B cell (primary cell): ENCODE measurements around the gene SLC6A18. TPM values are rescaled to one million over a fixed set of nuclear protein-coding genes. Genes with fewer than 3 reads are reported as not detected.

Source experiments
- ATAC-seq: fragments of 200-7000 bp; cut with Tn5 transposase; one replicate; pipeline ENCODE4 v1.10.0; 2021; ENCODE audit warnings: low read depth, mild to moderate bottlenecking, moderate number of reproducible peaks, moderate library complexity
- CTCF ChIA-PET: fragments of 350-600 bp; sonication (Branson Sonifier 250); formaldehyde crosslinking; loops from one replicate; lab custom pipeline; 2021; ENCODE audit warnings: antibody characterized with exemption, inconsistent platforms; lab: Charles Lee
- POLR2A ChIA-PET: fragments of 350-600 bp; sonication (Branson Sonifier 250); formaldehyde crosslinking; loops from one replicate; lab custom pipeline; 2021; ENCODE audit warnings: antibody characterized with exemption; lab: Charles Lee
- DNase-seq: peaks from one replicate; pipeline ENCODE4 v3.0.0; 2013
- H2AFZ ChIP-seq: 2 replicates; pipeline ENCODE4 v1.6.1; 2012; ENCODE audit warnings: mild to moderate bottlenecking, low read depth, low read length; ENCODE audit not compliant: insufficient read depth, poor library complexity, severe bottlenecking
- H3K27ac ChIP-seq, 2 donors: 1 replicate in 1 of 2; 2 replicates in 1 of 2; pipeline ENCODE4 v1.5.1; 2012 to 2013; ENCODE audit warnings: low read length in 2 of 2, mild to moderate bottlenecking in 2 of 2, moderate library complexity in 1 of 2
- H3K27me3 ChIP-seq, 4 experiments: fragments of 200-600 bp in 1 of 4; sonication (generic) in 1 of 4; replicated peaks in 1 of 4; 1 replicate in 2 of 4; 2 replicates in 2 of 4; pipeline versions ENCODE4 v1.6.1 to v1.7.0; 2013 to 2016; ENCODE audit warnings: low read length in 3 of 4, mild to moderate bottlenecking in 2 of 4, mixed read lengths in 1 of 4, moderate library complexity in 1 of 4; ENCODE audit not compliant: insufficient read depth in 4 of 4, control insufficient read depth in 3 of 4; ENCODE audit errors: control extremely low read depth in 1 of 4
- H3K36me3 ChIP-seq, 2 experiments: replicated peaks in 1 of 2; 1 replicate in 1 of 2; 2 replicates in 1 of 2; pipeline versions ENCODE4 v1.6.1 to v1.7.1; 2013; ENCODE audit warnings: low read length in 1 of 2; ENCODE audit not compliant: insufficient read depth in 2 of 2, control insufficient read depth in 1 of 2; ENCODE audit errors: control extremely low read depth in 1 of 2, extremely low read depth in 1 of 2
- H3K4me1 ChIP-seq, 2 donors: fragments of 200-600 bp in 1 of 2; sonication (generic) in 1 of 2; 1 replicate in 1 of 2; 2 replicates in 1 of 2; pipeline versions ENCODE4 v1.5.1 to v1.6.1; 2013 to 2017; ENCODE audit warnings: low read length in 2 of 2; ENCODE audit not compliant: control insufficient read depth in 2 of 2, insufficient read depth in 2 of 2
- H3K4me2 ChIP-seq: replicated peaks from 2 replicates; pipeline ENCODE3; 2012; ENCODE audit warnings: mild to moderate bottlenecking, low read depth, low read length; ENCODE audit not compliant: poor library complexity, severe bottlenecking
- H3K4me3 ChIP-seq, 5 experiments: fragments of 200-600 bp in 1 of 5; sonication (generic) in 1 of 5; 1 replicate in 3 of 5; 2 replicates in 2 of 5; pipeline versions ENCODE4 v1.5.1 to v1.7.0; 2011 to 2016; ENCODE audit warnings: low read length in 4 of 5, mild to moderate bottlenecking in 4 of 5, low read depth in 2 of 5, control low read depth in 1 of 5, moderate library complexity in 1 of 5; ENCODE audit not compliant: insufficient read depth in 1 of 5; ENCODE audit errors: control extremely low read depth in 1 of 5, extremely low read depth in 1 of 5
- H3K79me2 ChIP-seq: fragments of 200-600 bp; sonication (generic); one replicate; pipeline ENCODE4 v1.6.0; 2016; ENCODE audit warnings: low read length; ENCODE audit not compliant: control insufficient read depth, insufficient read depth
- H3K9ac ChIP-seq: fragments of 200-600 bp; sonication (generic); 2 replicates; pipeline ENCODE4 v1.6.1; 2017; ENCODE audit warnings: mild to moderate bottlenecking, low read length, moderate library complexity
- H3K9me3 ChIP-seq, 3 donors: one replicate each; pipeline versions ENCODE4 v1.6.1 to v1.7.1; 2013; ENCODE audit warnings: low read length in 2 of 3; ENCODE audit not compliant: control insufficient read depth in 2 of 3, insufficient read depth in 1 of 3; ENCODE audit errors: control extremely low read depth in 1 of 3
- H4K20me1 ChIP-seq: 2 replicates; pipeline ENCODE4 v1.6.0; 2012; ENCODE audit warnings: mild to moderate bottlenecking, low read length; ENCODE audit not compliant: insufficient read depth, control insufficient read depth, poor library complexity, severe bottlenecking
- H3K27ac Mint-ChIP-seq: one replicate; pipeline ENCODE4 v1.8.0; 2021; ENCODE audit warnings: mixed read lengths
- H3K27me3 Mint-ChIP-seq: one replicate; pipeline ENCODE4 v1.8.0; 2021; ENCODE audit warnings: mixed read lengths
- H3K4me1 Mint-ChIP-seq: one replicate; pipeline ENCODE4 v1.8.0; 2021; ENCODE audit warnings: mixed read lengths
- H3K4me3 Mint-ChIP-seq: one replicate; pipeline ENCODE4 v1.8.0; 2021; ENCODE audit warnings: mixed read lengths
- H3K9me3 Mint-ChIP-seq: one replicate; pipeline ENCODE4 v1.8.0; 2022; ENCODE audit warnings: mixed read lengths; ENCODE audit not compliant: insufficient read depth
- CTCF ChIP-seq: fragments of 200-600 bp; IDR thresholded peaks from one replicate; pipeline ENCODE4 v1.8.0; 2022; ENCODE audit warnings: antibody characterized with exemption, mild to moderate bottlenecking
- EZH2 ChIP-seq: IDR thresholded peaks from 2 replicates; pipeline ENCODE4 v1.6.1; 2012; ENCODE audit warnings: borderline replicate concordance, low read depth, mild to moderate bottlenecking, moderate library complexity, low read length; ENCODE audit not compliant: insufficient read depth, poor library complexity, severe bottlenecking
- WGBS: methylation state at CpG from one replicate; pipeline ENCODE4 v1.1.5; 2013; ENCODE audit warnings: missing lambda C conversion rate; ENCODE audit not compliant: insufficient coverage; 5-methylcytosine and 5-hydroxymethylcytosine counted together
- intact Hi-C: fragments of 100-400 bp; cut with micrococcal nuclease; formaldehyde crosslinking; loops from one replicate; pipeline ENCODE4 v1.10.0; 2022
- polyA plus RNA-seq: library from polyadenylated mRNA; depleted of rRNA; stranded (reverse); fragments of >200 nt; gene quantifications from 2 replicates; pipeline ENCODE4 v1.2.3, GENCODE V29; 2012
- total RNA-seq, 2 donors: library from RNA; stranded (reverse); fragments of 120-200 nt in 1 of 2; gene quantifications; 1 replicate in 1 of 2; 2 replicates in 1 of 2; pipeline versions ENCODE4 v1.2.3 to v1.2.4, GENCODE V29; 2013 to 2022

SLC6A18 gene
- total and polyA plus RNA-seq, 2 donors (not counting 1 experiment from before 2014, with no cell fraction given): not detected

GRCh38 chr5:1186351-1187233 lies 38.6 kb upstream of the SLC6A18 start:
- ChIA-PET CTCF (no interaction called here), POLR2A (no interaction called here)
- Histone ChIP-seq H2AFZ (no peak overlapping the region), H3K4me1 (no peaks in the 10 kb centered on the region), H3K4me3 (no peak overlapping the region), H3K36me3 (no peaks in the 10 kb centered on the region), H3K27ac (no peak overlapping the region), H3K9ac (no peak overlapping the region), H3K27me3 (no peaks in the 10 kb centered on the region), H3K9me3 (no peaks in the 10 kb centered on the region), H3K4me2 (no peak overlapping the region), H3K79me2 (no peaks in the 10 kb centered on the region), H4K20me1 (no peaks in the 10 kb centered on the region)
- H3K4me1 Mint-ChIP-seq: peaks cover 5% of the 10 kb centered on the region
- ATAC-seq (no peak), DNase-seq (no peak)
- 77% methylated on average over 15 of the region's 18 CpGs for WGBS
- H3K27ac Mint-ChIP-seq: no peak overlapping the region
- H3K9me3 Mint-ChIP-seq: no peaks in the 10 kb centered on the region
- peaks cover 18% of the 10 kb centered on the region for H3K27me3 Mint-ChIP-seq
- no peak overlapping the region for H3K4me3 Mint-ChIP-seq
- intact Hi-C loops: no loop called here
- TF ChIP-seq CTCF (no peak), EZH2 (no peak)

DNA sequence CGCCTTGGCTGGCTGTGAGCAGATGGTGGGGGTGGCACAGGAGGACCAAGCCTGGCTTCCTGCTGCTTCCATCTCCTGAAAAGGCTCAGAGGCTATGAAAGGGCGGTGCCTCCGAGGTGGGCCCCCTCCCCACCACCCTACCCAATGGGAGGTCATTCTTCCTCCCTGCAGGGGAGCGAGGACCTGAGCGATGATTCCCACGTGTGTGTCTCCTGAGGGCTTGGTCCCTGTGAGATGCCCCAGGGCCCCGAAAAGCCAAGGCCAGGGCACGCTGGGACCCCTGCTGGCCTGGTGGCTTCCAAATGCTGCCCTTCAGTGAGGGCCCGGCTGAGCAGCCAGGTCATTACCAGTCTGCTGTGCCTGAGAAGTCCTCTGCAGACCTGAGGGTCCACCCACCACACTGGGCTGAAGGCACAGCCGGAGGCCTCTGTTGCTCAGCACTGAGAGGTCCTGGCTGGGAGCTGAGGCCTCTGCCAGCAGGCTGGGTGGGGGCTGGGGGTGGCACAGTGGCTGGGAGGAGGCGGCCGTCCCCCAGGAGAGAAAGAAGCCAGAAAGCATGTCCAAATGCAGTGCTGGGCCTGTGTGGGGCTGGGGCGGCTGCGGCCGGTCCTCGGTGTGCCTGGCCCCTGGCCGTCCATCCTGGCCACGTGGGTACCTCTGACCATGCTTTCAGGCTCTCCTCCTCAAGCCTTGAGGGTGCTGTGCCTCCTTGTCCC lies 37.8 kb upstream of the SLC6A18 start:
- no peaks in the 10 kb centered on the region for H4K20me1 ChIP-seq
- no peaks in the 10 kb centered on the region for H3K4me1 ChIP-seq
- no peaks in the 10 kb centered on the region for H3K9me3 Mint-ChIP-seq
- no peaks in the 10 kb centered on the region for H3K9me3 ChIP-seq
- no peaks in the 10 kb centered on the region for H3K36me3 ChIP-seq
- H3K79me2 ChIP-seq: no peaks in the 10 kb centered on the region
- H3K27ac ChIP-seq: no peak overlapping the region
- H3K4me3 ChIP-seq: no peak overlapping the region
- no peak overlapping the region for H3K27ac Mint-ChIP-seq
- POLR2A ChIA-PET: no interaction called here
- peaks cover 5% of the 10 kb centered on the region for H3K4me1 Mint-ChIP-seq
- H3K4me2 ChIP-seq: no peak overlapping the region
- 83% methylated on average over 18 of the region's 18 CpGs for WGBS
- TF ChIP-seq CTCF: no peak
- no peak for TF ChIP-seq EZH2
- no peak overlapping the region for H2AFZ ChIP-seq
- CTCF ChIA-PET: no interaction called here
- DNase-seq (no peak), ATAC-seq (no peak)
- no peak overlapping the region for H3K4me3 Mint-ChIP-seq
- intact Hi-C loops: no loop called here
- H3K9ac ChIP-seq: no peak overlapping the region
- H3K27me3 ChIP-seq: no peaks in the 10 kb centered on the region
- H3K27me3 Mint-ChIP-seq: peaks cover 18% of the 10 kb centered on the region
